GM18519 (cell line): ENCODE data around the gene SPRED3.
"Not testable (repeated sequence)": the region's sequence is repeated elsewhere in the genome, so short reads cannot be mapped to it uniquely, and the experiment has no call there.

Experiments
- ATAC-seq: cut with Tn5 transposase; IDR thresholded peaks from one replicate; pipeline ENCODE4 v1.9.1; 2021; ENCODE audit warnings: mild to moderate bottlenecking, moderate library complexity; ENCODE audit not compliant: unreplicated experiment, low FRiP score

Gene SPRED3

DNA sequence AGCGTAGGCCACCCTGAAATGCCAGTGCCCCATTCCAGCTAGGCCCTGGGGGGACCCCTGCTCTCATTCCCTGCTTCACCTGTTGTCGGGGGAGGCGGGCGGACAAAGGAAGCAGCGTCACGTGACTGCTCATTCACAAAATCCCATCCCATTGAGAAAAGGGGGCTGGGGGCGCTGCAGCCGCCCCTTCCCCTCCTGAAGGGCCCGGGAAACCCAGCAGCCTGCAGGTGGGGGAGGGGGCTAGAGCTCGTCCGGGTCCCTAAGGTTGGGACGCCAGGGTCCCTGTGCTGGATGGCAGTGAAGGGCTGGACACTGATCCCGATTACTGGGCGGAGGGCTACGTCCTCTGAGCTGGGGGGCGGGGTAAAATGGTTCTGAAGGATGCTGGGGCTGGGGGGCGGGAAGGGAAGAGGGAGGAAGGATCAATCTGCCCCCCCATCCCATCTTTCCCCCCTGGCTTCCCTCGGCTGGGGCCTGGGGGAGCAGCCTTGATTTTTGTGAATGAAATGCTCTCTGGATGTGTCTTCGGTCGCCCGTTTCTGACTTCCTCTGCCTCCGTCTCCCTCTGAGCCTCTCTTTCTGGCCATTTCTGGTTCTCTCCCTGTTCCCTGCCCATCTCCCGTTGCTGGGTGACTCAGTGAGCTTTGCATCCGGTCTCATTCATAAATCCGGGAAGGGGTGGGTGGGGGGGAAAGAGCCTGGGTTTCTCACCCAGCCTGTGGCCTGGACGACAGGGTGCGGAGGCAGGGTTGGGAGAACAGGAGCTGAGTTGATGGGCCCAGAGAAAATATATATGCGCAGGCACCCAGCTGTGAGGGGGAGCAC lies 816 bp downstream of the SPRED3 start:
- no peak for ATAC-seq

DNA sequence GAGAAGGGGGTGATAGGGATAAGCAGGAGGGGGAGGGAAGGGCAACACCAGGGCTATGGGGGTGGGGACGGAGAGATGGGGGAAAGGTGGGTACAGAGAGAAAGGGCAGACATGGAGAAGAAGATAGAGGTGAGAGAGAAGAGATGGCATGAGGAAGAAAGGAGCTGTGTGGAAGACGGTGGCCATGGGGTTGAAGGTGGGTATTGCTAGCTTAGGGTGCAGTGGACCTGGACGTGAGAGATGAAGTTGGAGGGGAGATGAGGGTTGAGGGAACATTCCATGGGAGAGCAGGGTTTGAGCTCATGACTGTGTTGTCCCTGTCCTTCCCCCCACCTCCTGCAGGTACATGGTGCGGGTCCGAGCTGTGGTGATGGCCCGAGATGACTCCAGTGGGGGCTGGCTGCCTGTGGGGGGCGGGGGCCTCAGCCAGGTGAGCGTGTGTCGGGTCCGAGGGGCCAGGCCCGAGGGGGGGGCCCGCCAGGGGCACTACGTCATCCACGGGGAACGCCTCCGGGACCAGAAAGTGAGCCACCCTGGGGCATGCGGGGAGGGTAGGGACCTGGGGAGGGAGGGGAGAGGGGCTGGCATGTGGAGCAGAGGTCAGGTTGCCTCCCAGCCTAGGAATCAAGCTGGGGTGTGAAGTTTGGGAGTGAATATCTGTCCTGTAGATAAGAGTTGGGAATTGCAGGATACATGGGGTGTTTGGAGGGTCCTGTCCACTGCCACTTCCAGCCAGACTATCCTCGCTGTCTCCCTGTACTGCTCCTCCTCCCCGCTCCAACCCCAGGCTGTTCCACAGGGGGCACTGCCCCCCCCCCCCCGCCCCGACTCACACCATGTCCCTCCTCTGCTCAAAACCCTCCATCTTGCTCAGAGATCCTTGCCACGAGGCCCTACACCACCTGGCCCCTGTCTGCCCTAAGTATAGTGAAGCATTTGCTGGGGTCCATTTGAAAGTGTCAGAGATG lies 1.7 kb downstream of the SPRED3 start:
- ATAC-seq = no peak

DNA sequence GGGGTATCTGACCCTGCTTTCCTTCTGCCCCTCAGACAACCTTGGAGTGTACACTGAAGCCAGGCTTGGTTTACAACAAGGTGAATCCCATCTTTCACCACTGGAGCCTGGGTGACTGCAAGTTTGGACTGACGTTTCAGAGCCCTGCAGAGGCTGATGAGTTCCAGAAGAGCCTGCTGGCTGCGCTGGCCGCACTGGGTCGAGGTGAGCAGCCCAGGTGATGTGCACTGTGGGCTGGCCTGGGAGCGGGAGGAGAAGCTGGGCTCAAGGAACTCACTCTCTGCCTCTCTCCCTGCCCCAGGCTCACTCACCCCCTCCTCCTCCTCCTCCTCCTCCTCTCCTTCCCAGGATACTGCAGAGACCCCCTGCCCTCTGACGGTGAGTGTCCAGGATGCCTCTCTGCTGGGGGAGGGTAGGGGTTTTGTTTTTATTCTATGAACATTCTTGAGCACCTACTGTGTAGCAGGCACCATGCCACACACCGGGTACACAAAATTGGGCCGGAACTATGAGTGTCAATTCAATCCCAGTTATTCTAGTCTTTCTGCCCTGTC lies 3.5 kb downstream of the SPRED3 start:
- ATAC-seq = no peak

DNA sequence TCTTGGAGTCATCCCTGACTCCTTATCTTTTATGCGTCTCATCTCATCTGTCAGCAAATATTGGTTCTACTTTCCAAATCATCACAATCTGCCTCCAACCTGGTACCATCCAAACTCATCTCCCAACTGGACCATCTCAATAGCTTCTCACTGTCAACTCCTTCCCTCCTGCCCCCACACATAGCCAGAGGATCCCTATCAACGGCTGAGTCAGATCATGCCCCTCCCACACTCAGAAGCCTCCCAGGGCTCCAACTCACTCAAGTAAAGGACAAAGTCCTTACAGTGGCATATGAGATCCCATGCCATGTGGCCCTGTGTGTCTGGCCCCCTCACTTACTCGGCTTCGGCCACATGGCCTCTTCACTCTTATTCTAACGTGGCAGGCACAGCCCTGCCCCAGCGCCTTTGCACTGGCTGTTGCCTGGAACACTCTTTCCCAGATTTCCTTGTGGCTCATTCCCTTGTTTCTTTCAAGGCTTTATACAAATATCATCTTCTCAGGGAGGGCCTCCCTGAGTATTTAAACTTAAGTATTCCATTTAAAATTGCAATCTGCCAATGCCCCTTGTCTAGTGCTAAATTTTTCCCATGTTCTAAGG lies 4.3 kb downstream of the SPRED3 start:
- no peak for ATAC-seq

DNA sequence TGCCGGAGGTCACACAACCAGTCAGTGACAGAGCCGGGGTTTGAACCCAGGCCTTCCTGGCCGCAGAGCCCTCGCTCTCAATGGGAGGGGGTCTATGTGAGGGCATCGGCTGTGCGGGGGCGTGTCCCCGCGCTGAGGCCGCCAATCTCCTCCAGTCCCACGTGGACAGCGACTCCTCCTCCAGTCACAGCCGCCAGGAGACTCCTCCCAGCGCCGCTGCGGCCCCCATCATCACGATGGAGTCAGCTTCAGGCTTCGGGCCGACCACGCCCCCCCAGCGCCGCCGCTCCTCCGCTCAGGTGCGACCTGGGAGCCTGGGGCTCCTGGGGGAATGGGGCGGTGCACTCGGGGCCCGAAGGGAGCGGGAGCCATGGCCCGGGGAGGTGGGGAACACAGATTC lies 6.0 kb downstream of the SPRED3 start:
- ATAC-seq = no peak

DNA sequence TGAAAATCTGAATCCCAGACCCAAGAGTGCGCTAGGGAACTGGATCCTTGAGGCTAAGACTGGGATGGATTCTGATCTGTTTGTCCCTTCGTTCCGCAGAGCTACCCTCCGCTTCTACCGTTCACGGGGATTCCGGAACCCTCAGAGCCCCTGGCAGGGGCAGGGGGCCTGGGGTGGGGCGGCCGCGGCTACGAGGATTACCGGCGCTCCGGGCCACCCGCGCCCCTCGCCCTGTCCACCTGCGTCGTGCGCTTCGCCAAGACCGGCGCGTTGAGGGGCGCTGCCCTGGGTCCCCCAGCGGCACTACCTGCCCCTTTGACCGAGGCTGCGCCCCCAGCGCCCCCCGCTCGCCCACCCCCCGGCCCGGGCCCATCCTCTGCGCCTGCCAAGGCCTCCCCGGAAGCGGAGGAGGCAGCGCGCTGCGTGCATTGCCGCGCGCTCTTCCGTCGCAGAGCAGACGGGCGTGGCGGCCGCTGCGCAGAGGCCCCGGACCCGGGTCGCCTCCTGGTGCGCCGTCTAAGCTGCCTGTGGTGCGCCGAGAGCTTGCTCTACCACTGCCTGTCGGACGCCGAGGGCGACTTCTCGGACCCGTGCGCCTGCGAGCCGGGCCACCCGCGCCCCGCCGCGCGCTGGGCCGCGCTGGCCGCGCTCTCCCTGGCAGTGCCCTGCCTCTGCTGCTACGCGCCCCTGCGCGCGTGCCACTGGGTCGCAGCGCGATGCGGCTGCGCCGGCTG lies 7.1 kb downstream of the SPRED3 start:
- ATAC-seq = no peak

DNA sequence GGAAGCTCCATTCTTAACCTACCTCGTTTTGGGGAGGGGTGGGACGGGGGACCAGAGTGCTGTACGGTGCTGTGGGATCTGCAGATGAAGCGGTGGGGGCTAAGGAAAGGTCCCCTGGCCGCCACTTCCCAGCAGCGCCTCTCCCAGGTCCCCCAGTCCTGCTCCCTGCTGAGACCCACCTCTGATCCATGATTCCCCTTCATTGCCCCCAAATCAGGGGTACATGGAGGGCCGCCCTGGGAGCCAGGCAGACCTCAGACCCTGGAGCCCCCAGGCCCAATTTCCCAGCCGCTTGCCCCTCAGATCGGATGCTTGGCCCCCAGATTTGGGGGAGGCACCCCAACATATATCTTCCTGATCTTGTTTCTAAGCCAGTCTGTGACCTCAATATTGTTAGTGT lies 10.6 kb downstream of the SPRED3 start:
- no peak for ATAC-seq

DNA sequence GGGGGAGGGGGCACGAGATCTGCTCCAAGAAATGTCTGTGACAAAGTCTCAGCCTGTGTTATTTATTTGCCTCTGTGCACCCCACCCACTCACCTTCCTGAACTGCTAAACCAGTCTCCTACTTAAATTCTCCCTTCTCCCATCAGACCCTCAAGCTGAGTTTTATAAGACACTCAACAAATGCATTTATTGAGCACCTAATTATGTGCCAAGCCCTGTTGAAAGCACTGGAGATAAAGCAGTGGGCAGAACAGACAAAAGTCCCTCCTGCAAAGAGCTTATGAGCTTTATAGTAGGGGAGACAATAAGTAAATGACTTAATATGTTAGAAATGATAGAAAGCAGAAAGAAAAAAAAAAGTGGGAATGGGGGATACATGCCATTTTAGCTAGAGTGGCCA lies 11.0 kb downstream of the SPRED3 start:
- ATAC-seq = no peak

DNA sequence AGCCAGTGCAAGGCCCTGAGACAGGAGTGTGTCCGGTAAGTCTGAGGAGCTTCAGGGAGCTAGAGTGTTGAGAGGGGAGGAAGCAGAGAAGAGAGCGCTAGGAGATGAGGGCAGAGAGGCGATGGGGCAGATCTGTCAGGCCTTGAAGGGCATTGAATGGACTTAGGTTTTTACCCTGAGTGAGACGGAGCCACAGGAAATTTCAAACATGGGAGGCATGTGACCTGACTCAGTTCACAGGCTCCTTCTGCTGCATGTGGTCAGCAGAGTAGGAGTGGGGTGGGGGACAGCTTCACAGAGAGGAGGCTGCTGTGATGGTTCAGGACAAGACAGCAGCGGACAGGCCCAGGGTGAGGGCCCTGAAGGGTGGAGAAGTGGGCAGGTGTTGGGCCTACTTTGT lies 11.9 kb downstream of the SPRED3 start:
- ATAC-seq = no peak

DNA sequence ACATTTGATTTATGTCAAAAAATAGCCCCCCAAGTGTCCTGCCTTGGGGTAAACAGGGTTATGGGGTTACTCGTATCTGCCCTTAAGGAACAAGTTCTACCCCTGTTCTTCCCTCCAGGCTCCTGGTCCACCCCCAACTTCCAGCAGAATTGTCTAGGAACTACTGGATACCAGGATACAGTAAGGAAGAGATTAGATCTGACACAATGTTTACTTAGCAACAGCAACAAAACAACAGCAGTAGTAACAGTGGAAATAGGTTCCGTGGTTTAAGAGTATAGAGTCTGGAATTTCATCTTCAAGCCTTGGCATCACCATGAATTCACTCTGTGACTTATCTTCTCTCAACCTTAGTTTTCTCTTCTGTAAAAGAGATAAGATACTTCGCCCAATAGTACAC lies 12.7 kb downstream of the SPRED3 start:
- no peak for ATAC-seq

DNA sequence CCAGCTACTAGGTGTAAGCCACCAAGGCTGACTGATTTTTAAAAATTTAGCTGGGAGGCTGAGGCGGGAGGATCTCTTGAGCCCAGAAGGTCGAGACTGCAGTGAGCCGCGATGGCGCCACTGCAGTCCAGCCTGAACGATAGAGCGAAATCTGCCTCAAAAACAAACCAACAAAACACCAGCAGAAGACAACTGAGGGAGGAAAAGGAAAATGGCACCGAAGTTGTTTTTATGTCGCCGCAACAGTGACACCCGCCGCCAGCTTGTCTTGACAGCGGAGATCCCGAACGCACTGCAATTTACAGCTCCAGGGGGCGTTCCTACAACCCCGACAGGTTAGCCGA lies 14.1 kb downstream of the SPRED3 start:
- no peak for ATAC-seq

DNA sequence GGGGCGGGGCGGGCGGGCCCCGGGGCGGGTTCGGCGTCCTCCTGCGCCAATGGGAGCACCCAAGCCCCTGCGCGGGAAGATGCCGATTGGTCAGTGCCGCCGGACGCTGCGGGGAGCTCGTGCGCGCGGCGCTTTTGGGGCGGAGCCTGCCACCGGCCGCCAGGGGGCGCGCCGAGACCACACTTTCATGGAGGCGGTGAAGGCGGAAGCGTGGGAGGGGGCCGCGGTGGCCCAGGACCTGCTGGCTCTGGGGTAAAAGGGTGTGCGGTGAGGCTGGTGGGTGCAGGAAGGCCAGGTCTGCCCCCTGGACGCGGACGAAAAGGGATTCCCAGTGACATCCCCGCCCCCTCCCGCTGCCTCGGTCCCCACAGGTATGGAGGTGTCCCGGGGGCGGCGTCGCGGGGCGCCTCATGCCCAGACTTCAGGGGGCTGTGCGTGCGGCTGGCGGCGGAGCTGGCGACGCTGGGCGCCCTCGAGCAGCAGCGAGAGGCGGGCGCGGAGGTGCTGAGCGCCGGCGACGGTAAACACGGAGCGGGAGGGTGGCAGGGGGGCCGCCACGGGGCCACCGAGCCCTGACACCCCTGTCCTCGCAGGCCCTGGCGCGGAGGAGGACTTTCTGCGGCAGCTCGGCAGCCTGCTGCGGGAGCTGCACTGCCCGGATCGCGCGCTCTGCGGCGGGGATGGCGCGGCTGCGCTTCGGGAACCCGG lies 14.6 kb downstream of the SPRED3 start, which contains the start of gene FAM98C:
Gene FAM98C, plus strand, starts transcription at position 127 of the 708 bp plus-strand sequence. Its CDS starts 61 bp downstream, at position 188.
- peak; percentile 83 for ATAC-seq

DNA sequence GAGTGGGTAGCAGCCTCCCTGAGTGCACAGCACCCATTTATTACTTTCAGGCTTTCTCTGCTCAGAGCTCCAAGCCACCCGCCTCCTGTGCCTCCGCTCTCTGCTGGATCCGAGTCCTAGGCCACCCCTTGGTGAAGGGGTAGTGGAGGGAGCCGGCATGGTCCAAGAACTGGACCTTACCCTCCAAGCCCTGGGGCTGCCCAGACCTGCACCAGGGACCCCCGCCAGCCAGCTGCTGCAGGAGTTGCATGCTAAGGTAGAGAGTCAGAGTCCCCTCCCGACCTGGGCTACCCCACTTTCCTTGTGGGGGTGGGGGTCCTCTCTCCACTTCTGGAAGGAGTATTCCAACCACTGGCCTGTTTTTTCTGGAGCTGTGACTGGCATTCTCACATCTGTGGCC lies 16.4 kb downstream of the SPRED3 start:
- no peak for ATAC-seq

DNA sequence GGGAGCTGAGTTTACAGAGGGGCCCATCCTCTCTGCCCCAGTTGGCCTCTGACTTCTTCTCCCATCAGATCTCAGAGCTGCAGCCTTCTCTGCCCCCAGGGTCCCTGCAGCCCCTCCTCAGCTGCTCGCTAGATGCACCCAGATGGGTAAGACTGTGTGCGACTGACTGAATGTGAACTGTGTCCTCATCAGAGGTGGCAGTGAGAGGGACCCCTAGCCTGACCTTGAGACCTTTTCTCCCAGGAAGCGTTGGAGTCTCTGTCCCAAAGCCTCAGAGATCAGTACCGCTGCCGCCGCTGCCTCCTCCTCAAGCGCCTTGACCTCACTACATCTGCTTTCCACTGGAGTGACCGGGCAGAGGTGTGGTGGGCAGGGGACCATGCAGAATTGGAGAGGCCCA lies 16.8 kb downstream of the SPRED3 start:
- no peak for ATAC-seq

DNA sequence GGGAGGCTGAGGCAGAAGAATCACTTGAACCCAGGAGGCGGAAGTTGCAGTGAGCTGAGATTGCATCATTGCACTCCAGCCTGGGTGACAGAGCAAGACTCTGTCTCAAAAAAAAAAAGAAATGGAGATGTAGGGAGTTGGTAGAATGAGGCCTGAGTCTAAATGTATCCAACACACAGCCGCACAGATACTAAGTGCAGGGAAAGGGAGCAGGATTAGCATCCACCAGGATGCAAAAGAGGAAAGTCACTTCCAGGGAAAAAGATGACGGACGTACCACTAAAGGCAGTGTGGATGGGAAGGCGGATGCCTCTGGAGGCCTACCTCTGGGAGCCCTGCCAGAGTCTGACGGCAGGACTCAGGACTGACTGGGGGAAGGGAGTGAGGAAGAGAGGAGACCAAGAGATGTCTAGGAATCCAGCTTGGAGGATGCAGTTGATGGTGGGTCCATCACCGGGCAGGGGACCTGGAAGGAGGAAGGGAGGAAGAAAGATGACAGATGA lies 21.2 kb downstream of the SPRED3 start:
- ATAC-seq = no peak

DNA sequence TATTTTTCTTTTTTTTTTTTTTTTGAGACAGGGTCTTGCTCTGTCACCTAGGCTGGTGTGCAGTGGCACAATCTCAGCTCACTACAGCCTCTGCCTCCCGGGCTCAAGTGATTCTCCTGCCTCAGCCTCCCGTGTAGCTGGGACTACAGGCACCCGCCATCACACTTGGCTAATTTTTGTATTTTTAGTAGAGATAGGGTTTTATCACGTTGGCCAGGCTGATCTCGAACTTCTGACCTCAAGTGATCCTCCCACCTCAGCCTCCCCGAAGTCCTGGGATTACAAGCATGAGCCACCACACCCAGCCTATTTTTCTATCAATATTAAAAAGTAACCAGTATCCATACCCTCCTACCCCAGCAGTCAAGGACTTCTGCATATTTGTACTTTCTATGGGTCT lies 21.9 kb downstream of the SPRED3 start:
- not testable (repeated sequence) for ATAC-seq

DNA sequence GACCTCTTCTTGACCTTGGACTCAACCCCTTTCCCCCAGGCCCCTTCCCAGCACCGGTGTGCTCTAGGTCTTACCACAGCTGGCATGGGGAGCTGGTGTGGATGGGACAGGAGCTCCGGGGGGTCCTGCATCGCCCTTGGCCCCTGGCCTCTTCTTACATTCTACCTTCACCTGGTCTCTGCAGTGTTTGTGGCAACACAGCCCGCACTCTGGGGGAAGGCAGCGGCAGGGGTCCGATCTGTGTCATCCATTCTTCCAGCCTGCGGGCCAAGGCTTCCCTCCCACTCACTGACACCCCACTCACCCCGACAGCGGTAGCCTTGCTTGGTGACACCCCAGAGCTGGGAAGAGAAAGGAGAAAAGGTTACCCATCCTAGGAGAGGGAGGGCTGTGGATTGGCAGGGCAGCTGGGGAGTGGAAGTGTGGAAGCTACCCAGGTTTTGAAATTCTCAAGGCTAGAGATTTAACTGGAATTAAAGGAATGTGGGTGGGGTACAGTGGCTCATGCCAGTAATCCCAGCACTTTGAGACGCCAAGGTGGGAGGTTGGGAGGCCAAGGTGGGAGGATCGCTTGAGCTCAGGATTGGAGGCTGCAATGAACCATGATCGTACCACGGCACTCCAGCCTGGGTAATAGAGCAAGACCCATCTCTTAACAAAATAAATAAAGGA lies 22.7 kb downstream of the SPRED3 start:
- ATAC-seq = no peak

DNA sequence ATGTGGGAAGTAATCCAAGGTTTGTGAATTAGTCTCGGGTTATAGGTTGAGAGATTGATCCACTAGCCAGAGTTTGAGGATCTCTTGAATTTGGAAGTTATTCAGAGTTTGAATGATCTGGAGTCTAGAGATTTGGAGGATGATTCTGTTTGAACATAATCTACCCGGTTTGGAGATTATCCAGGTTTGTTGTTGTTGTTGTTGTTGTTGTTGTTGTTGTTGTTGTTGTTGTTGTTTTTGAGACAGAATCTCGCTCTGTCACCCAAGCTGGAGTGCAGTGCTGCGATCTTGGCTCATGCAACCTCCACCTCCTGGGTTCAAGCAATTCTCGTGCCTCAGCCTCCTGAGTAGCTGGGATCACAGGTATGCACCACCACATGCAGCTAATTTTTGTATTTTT lies 23.4 kb downstream of the SPRED3 start:
- ATAC-seq = not testable (repeated sequence)

DNA sequence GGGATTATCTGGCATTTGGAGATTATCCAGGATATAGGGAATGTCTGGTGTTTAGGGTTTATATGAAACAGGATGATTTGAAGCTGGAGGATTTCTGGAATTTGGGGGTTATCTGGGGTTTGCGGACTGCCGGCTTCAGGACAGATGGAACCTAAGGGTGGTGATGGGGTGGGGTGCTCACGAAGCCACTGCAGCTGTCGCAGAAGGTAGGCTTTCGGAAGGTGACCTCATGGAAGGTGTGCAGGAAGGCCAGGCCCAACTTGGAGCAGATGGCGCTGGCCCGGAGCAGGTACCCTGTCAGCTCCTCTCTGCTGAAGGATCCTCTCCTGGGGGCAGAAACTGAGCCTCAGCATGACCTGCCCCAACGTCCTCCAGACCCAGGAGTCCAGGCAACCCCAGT lies 24.0 kb downstream of the SPRED3 start:
- no peak for ATAC-seq
